Stimulated activated CD8-positive, alpha-beta memory T cell treated with anti-CD3 and anti-CD28 coated beads, Interleukin-7, amount 100 ng/mL, for 1 hour (primary cell): ENCODE results near the gene POLK.
"Not testable (repeated sequence)": the region's sequence is repeated elsewhere in the genome, so short reads cannot be mapped to it uniquely, and the experiment has no call there.

ENCODE experiments used
- DNase-seq, 2 donors: peaks; one replicate each; pipeline ENCODE4 v3.0.0-alpha.2; 2020; ENCODE audit warnings: low read depth in 2 of 2

The POLK gene

DNA sequence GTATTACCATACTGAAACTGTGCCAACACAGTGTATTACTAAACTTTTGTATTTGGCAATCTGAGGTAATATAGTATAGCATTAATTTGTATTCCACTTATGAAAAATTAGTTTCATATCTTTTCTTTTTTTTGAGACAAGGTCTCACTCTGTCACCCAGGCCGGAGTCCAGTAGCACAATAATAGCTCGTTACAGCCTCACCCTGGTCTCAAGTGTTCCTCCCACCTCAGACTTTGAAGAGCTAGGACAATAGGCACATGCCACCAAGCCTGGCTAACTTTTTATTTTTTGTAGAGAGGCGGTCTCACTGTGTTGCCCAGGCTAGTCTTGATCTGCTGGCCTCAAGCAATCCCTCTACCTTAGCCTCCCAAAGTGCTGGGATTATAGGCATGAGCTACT is 36.1 kb downstream of the POLK start:
- no peak for DNase-seq

DNA sequence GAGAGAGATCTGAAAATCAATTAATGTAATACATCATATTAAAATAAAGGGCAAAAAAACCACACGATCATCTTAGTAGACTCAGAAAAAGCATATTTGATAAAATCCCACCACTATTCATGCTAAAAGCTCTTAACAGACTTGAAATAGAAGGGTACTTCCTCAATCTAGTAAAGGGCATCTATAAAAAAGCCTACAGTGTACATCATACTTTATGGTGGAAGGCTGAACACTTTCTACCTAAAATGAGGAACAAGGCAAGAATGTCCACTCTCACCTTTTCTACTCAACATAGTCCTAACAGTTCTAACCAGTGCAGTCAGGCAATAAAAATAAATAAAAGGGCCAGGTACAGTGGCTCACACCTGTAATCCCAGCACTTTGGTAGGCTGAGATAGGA is 38.9 kb downstream of the POLK start:
- DNase-seq: no peak

- no peak for DNase-seq
Measured at GRCh38 chr5:75551471-75551870, 39.8 kb downstream of the POLK start.

DNA sequence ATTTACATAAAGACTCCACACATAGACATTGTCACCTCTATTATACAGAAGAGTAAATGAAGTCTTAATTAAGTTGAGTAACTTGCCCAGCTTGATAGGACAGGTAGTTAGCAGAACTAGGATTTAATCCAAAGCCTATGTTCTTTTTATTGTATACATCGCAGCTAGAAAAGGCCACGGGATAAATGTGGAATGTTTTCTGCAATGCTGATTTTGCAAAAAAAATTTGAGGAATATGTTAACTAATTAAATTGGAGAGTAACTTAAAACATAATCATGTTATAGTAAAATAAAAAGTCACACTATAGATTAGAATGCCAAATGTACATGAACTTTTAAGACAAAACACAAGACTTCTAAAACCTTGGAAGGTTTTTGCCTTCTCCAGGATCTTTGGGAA is 41.1 kb downstream of the POLK start:
- DNase-seq: no peak

- DNase-seq: no peak
Measured at GRCh38 chr5:75553358-75553757, 41.7 kb downstream of the POLK start.

GRCh38 chr5:75558221-75558620 is 46.5 kb downstream of the POLK start:
- no peak for DNase-seq

DNA sequence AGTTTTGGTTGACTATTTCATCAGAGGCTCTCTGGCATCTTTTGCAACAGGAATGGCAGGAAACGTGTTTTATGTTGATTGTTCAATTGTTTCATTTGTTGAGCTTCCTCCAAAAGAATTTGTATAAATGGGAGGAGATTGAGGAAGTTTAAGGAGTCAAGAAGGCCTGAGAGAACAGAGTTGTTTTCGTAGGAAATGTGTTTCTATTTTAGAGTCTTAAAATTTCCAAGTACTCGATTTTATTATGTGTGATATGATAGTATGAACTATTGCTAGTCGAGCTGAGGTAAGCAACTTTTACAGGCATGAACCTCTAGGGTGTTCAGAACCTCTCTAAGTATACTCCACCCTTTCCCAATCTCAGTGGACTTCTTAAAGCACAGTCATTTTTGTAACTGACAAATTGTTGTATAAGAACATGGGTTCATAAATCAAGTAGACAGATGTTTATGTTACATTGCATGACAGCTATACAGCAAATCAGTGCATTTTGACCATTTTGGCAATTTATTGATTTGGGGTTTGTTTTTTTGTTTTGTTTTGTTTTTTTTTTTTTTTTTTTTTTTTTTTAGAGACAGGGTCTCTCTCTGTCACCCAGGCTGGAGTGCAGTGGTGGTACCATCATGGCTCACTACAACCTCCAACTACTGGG is 47.4 kb downstream of the POLK start:
- no peak for DNase-seq

GRCh38 chr5:75560655-75561054 is 49.0 kb downstream of the POLK start:
- not testable (repeated sequence) for DNase-seq

GRCh38 chr5:75565991-75566709 is 54.5 kb downstream of the POLK start:
- DNase-seq: not testable (repeated sequence)

- no peak for DNase-seq
Measured at GRCh38 chr5:75566710-75567309, 55.1 kb downstream of the POLK start.

- no peak for DNase-seq
Measured at GRCh38 chr5:75567710-75568109, 56.0 kb downstream of the POLK start.

- DNase-seq: no peak
Measured at GRCh38 chr5:75568202-75568601, 56.5 kb downstream of the POLK start.

- DNase-seq: no peak
Measured at GRCh38 chr5:75571547-75571946, 59.9 kb downstream of the POLK start.

GRCh38 chr5:75574791-75575190 is 63.1 kb downstream of the POLK start:
- DNase-seq: no peak

DNA sequence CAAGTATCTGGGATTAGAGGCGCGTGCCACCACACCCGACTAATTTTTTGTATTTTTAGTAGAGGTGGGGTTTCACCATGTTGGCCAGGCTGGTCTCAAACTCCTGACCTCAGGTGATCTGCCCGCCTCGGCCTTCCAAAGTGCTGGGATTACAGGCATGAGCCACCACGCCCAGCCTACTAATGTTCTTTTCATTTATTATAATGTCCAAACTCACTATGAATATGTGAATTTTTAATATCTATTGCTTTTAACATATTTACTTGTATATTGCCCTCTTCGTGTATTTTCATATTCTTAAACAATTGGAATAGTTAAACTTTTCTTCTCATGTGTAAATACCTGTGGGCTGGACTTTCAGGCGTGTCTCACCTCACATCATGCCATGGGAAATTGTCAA is 66.6 kb downstream of the POLK start:
- not testable (repeated sequence) for DNase-seq

GRCh38 chr5:75584641-75585040 is 73.0 kb downstream of the POLK start:
- no peak for DNase-seq

- DNase-seq: no peak
Measured at GRCh38 chr5:75588666-75589065, 77.0 kb downstream of the POLK start.

DNA sequence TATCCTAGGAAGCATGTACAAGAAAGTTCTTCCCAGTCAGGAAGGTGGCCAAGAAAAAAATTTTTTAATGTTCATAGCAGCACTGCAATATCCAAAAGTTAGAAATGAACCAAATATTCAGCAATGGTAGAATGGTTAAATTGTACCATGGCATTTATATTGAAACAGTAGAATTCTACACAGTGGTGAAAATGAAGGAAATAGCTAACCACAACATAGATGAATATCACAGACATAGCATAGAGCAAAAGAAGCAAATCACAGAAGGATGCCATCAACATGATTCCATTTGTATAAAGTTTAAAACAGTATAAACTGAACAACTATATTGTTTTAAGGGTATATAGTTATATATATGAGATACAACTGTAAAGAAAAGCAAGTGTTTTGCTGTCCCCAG is 88.8 kb downstream of the POLK start:
- no peak for DNase-seq

DNA sequence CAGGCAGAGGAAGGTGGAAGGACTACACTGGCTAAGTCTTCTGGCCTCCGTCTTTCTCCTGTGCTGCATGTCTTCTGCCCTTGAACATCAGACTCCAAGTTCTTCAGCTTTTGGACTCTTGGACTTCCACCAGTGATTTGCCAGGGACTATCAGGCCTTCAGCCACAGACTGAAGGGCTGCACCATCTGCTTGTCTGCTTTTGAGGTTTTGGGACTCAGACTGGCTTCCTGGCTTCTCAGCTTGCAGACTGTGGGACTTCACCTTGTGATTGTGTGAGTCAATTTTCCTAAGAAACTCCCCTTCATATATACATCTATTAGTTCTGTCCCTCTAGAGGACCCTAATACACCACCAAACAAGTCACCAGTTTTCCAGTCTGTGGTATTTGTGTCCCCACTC is 89.9 kb downstream of the POLK start:
- no peak for DNase-seq

GRCh38 chr5:75601996-75602395 is 90.3 kb downstream of the POLK start:
- no peak for DNase-seq

DNA sequence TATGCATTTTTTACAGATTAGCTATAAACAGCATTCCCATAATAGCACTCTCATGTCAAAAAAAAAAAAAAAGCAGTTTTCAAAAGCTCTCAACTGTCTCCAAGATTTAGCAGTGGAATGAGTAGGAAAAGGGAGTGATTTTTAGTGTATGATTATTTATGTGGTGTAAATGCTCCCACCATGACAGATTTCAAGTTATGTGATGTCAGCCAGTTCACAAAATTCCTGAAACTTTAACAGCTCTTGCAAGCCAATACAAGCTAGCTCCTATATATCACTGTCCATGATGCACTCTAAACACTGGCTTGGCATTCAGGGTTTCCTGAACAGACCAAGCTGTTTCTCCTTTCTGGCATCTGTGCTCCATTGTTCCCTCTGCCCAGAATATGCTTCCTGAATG is 91.7 kb downstream of the POLK start:
- DNase-seq: no peak

DNA sequence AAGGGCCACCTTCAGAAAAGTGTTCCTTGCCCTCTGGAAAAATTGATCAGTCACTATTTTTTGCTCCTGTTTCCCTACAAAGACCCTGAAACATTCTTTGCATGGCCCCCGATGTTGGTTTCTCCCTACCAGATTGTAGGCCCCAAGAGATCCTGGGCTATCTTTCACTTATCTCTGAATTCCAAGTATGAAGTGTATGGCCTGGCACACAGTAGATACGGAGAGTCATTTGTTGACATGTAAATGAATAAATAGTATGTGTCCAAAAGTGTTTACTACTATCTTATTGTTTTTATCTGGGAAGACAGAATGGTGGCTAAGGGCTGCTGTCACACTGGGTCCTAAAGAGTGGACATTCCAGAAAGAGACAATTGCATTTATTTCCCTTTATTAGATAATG is 92.1 kb downstream of the POLK start:
- DNase-seq: no peak

DNA sequence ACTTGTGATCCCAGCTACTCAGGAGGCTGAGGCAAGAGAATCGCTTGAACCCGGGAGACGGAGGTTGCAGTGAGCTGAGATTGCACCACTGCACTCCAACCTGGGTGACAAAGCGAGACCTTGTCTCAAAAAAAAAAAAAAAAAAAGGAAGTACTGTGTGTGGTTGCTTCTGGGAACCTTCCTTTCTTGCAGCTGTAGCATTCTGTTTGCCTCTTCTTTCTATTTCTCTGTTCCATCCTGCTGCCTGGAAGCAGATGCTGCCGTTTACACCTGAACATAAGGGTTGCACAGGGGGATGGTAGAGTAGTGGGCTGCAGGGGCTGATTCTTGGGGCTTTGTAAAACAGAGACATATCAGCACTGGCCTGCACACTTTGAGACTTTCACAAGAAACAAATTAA is 95.7 kb downstream of the POLK start:
- DNase-seq: not testable (repeated sequence)
